ENCODE data around the gene GPR39.

GPR39 gene

DNA sequence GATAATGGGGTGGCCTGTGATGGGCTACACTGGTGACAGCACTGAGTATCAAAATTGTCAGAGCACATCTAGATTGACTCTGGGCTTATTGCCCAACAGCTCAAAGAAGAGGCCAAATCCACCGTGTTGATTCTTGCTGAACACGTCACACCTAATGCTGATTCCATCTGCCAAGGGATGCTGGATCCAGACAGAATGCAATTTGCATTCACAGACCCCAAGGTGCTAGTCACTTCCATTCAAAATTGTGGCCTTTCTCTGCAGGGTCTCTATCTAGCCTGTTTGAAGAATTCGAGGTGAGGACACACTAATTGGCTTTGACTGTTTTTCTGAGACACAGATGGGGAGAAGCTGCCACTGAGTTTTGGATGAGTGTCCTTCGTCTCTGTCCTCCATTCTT lies 13.5 kb upstream of the GPR39 start:
- DNase-seq (ENCODE audit: low spot score), result no peak
- TF ChIP-seq CTCF (IDR thresholded peaks at IDR 0.05; ENCODE audit: extremely low read depth, insufficient read depth, missing control alignments), result no peak
- in situ Hi-C loops (cut with MboI; ENCODE audit: low pct_unique_long_range_greater_than_20kb, low sequenced_read_pairs, unreplicated experiment), result no loop called here

DNA sequence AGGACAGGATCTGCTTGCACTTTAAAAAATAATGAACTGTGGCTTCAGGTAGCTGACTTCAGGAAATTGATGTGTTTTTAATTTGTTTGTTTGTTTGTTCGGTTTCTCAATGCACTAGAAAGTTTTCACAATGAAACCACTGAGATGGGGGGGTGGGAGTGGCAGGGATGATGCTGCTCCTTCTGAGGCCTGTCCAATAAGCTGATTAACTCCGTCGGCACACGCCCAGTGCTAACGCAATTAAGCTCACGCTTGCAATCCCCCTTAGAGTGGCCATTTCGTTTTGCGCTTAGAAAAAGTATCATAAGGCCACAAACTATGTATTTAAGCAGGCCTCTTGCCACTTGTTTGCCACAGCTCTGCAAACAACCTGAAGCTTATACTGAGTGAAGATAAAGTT lies 12.5 kb upstream of the GPR39 start:
- no peak for TF ChIP-seq CTCF (IDR thresholded peaks at IDR 0.05; ENCODE audit: extremely low read depth, insufficient read depth, missing control alignments)
- in situ Hi-C loops (cut with MboI; ENCODE audit: low pct_unique_long_range_greater_than_20kb, low sequenced_read_pairs, unreplicated experiment), result no loop called here
- DNase-seq (ENCODE audit: low spot score), result no peak

- no peak for TF ChIP-seq CTCF (IDR thresholded peaks at IDR 0.05; ENCODE audit: extremely low read depth, insufficient read depth, missing control alignments)
- DNase-seq (ENCODE audit: low spot score), result no peak
- in situ Hi-C loops (cut with MboI; ENCODE audit: low pct_unique_long_range_greater_than_20kb, low sequenced_read_pairs, unreplicated experiment), result no loop called here
These were observed 8.8 kb upstream of the GPR39 start for GRCh38 chr2:132407784-132408183.

GRCh38 chr2:132412021-132412420 lies 4.6 kb upstream of the GPR39 start:
- in situ Hi-C loops (cut with MboI; ENCODE audit: low pct_unique_long_range_greater_than_20kb, low sequenced_read_pairs, unreplicated experiment), result no loop called here
- TF ChIP-seq CTCF (IDR thresholded peaks at IDR 0.05; ENCODE audit: extremely low read depth, insufficient read depth, missing control alignments), result no peak
- DNase-seq (ENCODE audit: low spot score), result no peak

DNA sequence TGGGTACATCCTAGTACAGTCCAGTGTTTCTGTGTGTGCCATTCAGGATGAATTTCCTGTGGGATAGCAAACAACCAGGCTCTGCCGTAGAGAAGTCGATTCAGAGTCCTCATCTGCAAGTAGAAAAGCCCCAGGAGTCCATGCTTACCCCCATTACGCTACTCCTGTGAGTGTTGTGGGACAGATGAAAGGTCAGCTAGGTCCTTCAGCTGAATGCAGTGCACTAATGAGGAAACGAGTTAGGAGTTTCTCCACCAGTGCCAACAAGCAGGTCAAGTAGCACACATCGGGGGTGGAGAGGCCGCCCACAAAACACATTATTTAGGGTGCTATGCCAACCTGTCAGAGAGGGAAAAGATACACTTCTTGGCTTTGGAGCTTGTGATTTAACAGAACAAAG lies 2.5 kb upstream of the GPR39 start:
- in situ Hi-C loops (cut with MboI; ENCODE audit: low pct_unique_long_range_greater_than_20kb, low sequenced_read_pairs, unreplicated experiment), result no loop called here
- DNase-seq (ENCODE audit: low spot score), result no peak
- TF ChIP-seq CTCF (IDR thresholded peaks at IDR 0.05; ENCODE audit: extremely low read depth, insufficient read depth, missing control alignments), result no peak

DNA sequence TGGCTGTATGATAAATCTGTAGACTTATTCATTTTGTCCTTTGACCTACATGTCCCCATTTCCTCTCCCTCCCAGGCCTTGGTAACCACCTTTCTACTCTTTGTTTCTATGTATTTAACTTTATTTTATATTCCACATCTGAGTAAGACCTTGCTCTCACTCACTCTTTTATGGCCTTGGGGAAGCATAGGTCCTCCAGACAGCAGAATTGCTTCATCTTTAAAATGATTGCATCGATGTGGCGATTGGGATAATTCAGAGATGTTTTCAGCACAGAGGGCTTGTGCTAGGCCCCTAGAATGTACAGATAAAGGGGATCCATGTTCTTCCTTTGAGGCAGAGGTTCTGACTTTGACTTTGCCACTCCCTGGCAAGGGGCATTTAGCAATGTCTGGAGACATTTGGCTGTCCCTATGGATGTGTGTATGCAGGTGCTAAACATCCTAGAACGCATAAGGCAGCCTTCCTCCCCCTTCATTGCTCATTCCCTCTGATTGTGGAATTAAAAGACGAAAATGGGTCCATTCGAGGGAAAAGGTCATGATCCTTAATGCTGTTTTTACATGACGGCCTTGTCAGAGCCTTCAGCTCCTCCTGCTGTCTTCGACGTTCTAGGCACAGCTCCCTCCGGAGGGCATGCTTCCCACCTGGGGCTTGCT lies 1.2 kb upstream of the GPR39 start:
- TF ChIP-seq CTCF (IDR thresholded peaks at IDR 0.05; ENCODE audit: extremely low read depth, insufficient read depth, missing control alignments), result no peak
- in situ Hi-C loops (cut with MboI; ENCODE audit: low pct_unique_long_range_greater_than_20kb, low sequenced_read_pairs, unreplicated experiment), result no loop called here
- DNase-seq (ENCODE audit: low spot score), result no peak

Data from GM13977 (cell line).